Astrocyte of the hippocampus (primary cell): ENCODE measurements around the gene RPTOR.

Experiments used
- DNase-seq: peaks from one replicate; pipeline ENCODE4 v3.0.0; 2011; ENCODE audit warnings: low read depth, low spot score

Gene RPTOR

DNA sequence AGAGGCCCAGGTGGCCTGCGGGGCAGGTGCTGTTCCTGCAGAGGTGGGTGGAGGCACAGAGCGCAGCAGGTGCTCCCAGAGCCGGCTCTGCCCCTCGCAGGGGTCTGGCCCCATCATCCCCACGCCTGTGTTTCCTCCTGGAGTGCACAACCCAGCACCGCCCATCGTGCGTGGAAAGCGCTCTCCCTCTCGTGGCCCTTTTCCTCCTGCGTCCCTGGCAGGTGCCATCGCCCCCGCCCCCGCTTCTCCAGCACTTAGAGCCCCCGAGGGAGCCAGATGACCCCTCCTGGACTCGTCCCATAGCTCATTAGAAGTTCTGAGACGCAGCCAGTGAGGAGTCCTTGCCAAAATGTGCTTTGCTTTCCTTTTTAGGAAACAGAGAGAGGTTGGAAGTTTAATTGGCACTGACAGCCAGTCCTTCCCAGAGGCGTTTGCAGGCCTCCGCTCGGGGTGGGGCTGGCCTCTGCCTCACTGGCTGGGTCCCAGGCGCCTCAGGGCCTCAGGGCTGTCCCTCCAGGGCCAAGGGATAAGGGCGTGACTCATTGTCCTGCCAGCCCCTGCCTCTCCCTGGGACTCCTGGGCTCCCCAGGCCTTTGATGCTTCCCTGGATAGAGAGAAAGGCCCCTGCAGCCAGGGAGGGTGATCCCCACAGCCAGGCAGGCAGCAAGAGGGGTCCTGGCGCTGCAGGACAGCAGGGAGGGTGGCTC is 414.8 kb downstream of the RPTOR start:
- DNase-seq, result peak; percentile 93

DNA sequence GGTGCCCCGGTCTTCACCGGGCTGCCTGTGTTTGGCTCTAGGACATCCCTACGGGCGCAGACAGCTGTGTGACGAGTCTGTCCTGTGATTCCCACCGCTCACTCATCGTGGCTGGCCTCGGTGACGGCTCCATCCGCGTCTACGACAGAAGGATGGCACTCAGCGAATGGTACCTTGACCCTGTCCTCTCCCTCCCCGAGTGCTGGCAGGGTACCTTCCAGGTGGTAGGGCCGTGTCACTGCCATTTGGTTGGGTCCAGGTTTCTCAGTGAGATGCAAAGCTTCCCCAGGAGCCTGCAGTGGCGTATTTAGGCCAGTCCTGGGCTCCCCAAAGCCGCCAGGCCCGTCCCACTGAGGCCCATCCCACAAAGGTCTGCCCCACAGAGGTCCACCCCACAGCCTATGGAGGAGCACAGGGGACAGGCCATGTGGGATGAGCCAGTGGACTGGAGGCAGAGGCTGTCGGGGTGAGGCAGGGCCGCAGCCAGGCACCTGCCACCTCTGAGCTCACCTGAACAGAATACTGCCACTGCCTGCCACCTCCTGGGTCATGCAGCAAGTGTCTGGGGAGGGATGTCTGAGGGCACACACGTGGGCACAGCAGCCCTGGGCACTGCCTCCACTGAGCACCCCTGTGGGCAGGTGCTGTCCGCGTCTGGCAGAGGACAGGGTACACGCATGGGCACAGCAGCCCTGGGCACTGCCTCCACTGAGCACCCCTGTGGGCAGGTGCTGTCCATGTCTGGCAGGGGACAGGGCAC is 415.6 kb downstream of the RPTOR start:
- DNase-seq, result no peak

DNA sequence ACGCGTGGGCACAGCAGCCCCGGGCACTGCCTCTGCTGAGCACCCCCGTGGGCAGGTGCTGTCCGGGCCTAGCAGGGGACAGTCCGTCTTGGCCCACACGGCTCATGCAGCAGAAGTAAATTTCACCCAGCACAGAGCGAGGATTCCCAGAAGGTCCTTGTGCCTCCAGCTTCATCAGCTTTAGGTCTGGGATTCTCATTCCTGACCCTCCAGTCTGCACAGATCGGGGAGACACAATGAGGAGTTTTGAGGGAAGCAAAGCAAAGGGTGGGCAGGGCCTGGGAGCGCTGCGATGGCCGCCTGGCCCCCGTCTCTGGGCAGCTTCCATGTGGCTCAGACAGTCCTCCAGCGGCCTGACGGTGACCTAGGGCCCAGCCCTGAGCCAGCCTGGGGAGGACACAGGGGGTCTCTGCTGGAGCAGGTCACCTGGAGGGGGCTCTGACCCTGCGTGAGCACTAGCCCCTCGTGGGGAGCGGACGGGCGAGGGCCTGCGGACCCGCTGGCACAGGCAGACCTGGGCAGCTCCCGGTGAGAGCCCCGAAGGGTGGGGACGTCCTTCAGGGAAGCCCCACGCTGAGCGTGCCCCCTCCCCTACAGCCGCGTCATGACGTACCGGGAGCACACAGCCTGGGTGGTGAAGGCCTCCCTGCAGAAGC is 416.3 kb downstream of the RPTOR start:
- DNase-seq, result no peak

DNA sequence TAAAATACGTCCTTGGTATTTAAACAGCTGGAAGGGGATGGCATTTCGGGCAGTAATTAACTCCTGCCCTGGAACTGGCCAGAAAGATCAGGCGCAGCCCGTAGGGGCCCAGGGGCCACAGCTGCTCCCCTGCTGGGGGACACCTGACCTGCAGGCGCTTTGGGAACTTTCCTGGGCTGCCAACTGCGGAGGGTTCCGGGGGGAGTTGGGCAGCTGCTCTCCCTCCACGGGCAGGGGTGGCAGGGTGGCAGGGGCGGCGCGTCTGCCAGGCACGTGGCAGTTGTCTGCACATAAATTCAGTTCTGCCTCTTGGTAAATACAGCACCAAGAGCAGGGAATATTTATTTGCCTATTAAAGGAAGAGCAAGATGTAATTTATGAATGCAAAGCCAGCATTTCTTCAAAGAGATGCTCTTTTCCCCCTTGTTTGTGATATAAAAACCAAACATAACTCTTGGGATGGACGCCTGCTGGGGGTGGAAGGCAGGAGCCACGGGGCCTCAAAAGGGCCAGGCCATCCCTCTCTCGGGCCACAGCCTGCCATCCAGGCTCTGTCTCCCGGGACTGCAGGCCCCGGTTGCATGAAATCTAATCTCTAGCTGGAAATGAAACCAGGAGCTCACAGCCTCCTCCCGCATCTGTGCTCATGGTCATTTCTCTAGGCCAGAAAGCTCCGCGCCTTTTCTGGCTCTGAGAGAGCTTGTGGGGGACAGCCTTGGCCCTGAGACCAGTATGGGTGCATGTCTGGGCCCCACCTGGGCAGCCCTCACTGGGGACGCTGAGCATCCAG is 417.1 kb downstream of the RPTOR start:
- DNase-seq, result no peak

DNA sequence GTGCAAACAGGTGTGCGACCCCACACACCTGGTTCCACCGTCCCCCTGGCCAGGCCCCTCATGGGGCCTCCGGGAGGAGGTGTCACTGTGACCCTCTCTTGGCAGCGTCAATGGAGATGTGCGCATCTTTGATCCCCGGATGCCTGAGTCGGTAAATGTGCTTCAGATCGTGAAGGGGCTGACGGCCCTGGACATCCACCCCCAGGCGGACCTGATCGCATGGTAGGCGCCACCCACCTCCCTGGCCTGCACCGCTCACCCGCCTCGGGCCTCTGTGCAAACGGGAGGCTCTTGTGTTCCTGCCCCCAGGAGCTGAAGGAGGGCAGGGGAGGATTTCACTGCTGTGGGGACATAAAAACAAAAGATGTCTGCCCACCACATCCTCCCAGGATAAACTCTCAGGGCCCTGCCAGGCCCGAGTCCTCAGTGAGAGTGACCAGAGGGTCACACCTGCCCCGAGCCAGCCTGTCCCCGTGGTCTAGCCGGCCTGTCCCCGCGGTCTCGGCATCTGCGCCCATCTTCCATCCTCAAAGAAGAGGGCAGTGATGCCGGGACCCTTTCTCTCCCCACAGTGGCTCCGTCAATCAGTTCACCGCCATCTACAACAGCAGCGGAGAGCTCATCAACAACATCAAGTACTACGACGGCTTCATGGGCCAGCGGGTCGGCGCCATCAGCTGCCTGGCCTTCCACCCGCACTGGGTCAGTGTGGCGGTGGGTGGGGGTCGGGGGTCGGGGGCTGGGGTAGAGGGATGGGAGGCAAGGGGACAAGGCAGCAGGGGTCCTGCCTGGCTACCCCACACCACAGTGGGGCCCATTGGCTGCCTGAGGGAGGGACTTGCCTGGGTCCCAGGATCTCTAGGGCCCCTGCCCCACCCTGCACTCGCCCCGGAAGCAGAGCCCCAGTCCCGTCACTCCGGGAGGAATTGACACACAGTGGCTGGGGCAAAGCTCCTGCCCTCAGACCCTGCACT is 418.0 kb downstream of the RPTOR start:
- DNase-seq, result no peak

DNA sequence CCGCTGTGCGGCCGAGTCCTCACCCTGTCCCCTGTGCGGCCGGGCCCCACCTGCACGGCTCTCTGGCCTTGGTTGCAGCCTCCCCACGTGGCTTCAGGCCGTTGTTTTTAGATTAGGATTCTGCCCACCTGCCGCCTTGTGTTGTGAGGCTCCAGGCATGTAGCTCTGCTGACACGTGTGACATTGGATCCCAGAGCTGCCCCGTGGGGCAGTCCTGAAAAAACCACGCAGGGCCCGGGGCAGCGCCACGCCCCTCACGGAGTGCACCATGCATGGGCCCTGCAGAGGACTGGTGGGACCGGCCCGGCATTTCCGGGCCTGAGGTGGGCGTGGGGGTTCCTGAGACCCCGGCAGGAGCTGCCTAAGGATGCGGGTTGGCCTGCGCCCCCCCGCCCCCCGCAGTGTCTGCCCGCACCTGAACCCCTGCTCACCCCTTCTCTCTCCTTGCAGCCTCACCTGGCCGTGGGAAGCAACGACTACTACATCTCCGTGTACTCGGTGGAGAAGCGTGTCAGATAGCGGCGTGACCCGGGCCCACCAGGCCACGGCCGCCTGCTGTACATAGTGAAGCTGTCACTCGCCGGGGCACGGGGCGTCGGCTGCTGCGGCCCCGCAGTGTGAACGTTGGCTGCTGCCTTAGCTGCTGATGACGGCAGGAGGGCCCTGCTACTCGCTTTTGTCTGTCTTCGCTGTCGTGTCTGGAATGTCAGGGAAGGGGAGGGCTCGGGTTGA is 419.3 kb downstream of the RPTOR start:
- no peak for DNase-seq

DNA sequence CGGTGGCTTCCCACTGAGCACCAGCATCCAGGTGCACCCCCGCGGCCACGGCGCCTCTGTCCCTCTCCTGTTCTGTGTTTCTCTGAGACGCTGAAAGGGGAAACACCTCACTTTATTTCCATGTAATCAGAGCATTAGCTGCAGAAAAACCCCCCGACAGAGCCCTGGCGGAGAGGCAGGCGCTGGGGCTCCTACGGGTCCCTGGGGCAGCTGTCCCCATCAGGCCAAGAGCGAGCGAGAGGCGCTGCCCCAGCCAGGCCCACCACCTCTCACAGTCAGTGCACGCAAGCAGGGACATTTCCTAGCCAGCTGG is 419.9 kb downstream of the RPTOR start:
- no peak for DNase-seq

DNA sequence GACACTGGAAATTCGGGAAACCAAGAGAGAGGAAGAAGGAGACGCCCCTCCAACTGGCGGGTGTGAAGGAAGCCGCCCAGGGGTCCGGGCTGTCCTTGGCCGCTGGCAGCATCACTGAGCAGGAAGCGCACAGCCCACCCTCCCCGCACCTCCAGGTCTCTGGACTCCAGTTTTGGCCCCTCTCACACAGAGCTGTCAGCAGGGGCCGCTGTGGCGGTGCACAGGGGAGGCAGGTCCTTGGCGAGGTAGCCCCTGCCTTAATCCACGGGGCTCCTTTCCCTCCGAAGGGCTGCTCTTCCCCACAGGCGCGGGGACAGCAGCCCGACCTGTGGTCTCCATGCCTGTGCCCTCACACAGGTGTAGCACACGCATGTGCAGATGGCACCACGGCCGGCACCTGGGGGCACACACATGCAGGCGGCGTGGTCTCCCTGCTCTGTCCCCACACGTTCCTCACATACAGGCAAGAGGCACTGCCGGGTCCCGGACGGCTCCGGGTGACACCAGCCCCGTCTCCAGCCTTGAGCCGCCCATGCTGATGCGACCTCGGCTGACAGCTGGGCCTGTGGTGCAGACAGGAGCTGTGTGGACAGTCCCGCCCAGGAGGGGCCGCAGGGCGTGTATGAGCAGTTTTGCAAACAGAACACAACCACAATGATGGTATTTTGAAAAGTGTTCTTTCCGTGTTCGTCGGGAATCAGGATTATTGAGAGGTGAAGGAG is 420.4 kb downstream of the RPTOR start:
- DNase-seq, result no peak

DNA sequence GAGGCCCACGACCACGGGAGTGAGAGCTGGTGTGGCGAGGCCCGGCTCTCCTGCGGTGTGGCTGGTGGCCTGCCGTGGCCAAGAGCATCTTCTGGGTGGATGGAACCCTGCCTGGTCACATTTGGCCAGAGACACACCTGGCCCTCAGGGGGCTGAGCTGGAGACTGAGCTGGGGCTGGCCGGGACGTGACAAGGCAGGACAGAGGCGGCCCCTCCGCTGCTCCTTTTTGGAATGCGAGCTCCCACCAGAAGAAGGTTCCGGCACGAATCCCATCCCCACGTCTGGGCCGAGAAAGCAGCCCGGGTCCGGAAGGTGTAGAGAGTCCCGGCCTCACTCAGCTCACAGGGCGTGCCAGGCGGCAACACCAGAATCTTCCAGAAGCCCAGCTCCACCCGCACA is 421.0 kb downstream of the RPTOR start:
- no peak for DNase-seq

DNA sequence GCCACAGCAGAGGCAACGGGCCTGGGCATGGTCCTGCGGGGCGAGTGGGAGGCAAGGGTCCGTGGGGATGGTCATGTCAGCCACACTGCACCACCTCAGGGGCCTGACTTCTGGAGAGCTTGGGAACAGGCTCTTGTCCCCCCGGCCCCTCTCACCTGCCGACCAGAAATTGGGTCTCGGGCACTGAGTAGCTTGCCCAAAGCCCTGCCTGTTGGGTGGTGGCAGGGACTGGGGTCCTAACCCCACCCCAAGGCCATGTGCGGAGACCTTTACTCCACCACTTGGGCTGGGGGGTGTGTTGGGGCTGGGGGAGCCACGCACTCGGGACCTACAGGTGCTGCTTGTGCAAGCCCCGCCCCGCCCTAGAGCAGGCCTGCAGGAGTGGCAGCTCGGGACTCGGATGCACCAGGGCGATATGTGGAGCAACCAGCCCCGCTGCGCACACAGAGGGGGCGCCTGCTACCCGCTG is 422.8 kb downstream of the RPTOR start:
- no peak for DNase-seq

DNA sequence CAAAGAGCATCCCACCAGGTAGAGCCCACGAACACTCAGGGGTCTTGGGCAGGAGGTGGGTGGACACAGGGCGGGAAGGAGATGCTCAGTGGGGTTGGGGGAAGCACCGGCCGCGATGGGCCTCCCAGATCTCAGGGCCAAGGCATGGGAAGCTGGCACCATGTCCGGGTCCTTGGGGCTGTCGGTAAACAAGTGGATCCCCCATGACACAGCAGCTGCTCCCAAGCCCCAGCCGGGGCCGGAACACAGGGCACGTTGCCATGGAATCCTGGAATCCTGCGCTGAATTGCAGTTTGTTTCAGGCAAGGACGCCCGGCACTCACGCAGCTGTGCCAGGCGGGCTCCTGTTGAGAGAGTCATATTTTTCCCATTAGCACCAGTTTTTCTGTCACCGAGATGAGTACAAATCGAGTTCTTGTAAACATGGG is 424.0 kb downstream of the RPTOR start:
- DNase-seq, result peak; percentile 61

DNA sequence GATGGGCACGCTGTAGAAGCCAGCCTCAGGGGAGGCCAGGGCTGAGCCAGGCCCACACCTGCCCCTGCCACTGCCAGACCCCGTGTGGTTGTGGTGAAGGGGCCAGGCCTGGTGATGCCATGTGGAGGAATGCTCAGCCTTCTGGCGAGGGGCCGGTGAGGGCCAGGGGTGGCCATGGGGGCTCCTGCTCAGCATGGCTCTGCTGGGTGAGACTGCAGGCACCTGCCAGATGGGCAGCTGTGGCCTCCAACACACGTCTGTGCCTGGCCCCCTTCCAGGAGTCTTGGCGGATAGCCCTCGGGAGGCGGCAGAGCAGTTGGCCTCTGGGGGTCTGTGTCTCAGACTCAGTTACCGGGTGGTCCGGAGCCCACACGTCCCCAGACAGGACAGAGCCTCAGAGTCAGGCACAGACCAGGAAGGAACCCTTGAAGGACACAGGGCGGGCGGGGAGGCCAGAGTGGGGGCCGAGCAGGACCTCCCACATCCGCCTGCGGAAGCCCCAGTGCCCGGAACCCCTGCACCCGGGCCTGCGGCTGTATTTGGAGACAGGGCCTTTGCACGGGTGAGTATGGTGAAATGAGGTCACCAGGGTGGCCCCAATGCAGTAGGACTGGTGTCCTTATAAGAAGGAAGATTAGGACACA is 424.5 kb downstream of the RPTOR start:
- no peak for DNase-seq

DNA sequence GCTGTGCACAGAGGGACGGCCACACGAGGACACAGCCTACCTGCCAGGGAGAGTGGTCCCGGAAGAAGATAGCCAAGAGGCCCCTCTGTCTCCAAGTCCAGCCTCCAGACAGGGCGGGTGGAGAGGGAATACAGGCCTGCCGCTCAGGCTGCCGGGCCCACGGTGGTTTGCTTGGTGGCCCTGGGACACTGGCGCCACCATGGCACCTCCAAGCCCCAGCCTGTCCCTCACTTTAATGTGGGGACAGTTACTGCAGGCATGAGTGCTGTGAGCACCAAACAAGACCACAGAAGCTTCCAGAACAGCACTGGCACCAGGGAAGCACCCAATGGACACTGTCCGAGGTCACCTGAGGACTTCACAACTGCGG is 425.0 kb downstream of the RPTOR start:
- no peak for DNase-seq

DNA sequence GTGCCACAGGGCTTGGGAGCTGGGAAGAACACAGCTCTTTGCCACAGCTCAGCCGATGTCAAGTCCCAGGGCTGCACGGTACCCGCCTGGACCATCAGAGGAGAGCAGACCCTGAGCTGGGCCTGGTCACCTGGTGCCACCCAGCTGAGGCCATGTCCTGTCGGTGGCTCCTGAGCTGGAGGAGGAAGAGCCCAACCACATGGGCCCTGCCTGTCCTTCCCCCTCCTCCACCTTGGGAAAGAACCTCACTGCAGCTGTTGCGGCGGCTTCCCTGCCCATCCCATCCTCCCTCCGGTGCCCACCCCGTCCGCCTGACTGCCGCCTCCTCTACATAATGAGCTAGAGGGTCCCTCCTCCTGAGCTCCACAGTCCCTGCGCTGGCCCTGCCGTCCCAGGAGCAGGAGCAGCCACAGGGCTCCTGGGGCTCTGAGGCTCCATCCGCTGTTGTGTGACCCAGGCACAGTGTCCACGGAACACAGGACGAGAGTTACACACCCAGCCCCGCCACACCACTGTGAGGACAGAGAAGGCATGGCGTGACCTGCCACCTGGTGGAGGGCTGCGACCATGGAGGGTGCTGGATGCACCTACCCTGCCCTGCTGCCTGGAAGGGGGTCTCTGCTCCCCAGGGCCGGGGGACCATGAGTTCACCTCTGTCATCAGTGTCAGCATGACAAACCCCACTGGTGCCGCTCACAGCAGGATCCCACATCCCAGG is 425.6 kb downstream of the RPTOR start:
- peak; percentile 55 for DNase-seq

DNA sequence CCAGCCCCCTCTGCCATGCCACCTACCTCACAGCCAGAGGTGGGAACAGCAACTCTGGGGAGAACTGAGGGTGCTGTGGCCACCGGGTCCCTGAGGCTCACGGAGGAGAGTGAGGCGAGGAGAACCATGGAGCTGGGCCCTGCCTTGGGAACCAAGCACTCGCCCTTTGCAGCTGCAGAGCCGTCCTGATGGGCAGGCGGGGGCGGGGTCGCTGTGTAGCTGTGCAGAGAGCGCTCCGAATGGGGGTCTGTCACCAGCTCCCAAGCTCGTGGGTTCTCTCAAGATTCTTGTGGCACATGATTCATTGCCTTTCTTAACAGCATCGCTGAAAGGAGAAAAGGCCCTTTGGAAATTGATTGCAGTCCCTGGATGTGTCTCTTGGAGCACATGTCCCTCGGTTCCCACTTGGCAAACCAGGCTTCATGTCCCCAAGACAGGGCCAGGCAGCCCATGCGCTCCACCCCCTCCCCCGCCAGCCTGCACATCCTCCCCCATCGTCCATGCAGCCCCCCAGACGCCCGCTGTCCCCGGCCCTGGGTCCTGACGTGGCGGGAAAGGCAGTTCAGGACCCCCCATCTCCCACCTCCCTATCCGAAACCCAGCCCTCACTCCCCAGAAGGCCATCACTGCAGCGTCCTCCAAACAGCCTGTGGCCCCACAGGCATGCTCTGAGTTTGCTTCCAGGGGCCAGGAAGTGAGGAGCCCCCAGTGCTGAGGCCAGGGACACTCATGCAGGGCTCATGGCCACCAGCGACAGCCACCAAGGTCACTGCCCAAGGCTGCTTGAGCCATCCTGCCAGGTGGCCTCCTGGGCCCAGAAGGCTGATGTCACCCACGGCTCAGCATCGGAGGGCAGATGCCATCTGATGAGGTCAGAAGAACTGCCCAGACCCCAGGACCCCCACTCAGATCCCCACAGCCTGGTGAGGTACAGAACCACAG is 426.4 kb downstream of the RPTOR start:
- no peak for DNase-seq

DNA sequence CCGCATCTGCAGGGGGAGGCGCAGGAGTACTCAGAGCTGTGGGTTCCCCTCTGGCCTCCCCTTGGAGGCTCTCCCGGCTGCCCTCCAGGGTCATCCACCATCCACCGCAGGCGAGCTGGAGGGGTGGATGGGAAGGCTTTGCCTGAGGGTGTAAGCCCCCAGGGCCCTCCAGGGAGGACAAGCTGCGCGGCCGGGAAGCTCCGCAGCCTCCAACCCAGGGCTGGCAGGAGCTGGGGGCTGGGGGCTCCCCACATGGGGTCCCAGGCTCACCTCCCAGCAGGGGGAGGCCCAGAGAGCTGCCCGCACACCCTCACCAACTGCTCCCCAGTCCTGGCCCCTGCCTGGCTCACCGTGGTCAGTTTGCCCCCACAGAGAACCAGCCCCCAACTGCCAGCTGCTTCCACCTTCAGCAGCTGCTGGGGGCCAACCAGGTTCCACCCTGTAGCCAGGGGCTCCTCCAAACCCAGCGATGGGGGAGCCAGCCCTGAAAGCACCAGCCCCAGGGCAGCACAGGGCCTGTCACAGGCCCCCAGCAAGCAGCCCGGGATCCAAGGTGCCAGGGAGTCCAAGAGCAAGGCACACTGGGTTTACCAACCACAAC is 427.2 kb downstream of the RPTOR start:
- no peak for DNase-seq

DNA sequence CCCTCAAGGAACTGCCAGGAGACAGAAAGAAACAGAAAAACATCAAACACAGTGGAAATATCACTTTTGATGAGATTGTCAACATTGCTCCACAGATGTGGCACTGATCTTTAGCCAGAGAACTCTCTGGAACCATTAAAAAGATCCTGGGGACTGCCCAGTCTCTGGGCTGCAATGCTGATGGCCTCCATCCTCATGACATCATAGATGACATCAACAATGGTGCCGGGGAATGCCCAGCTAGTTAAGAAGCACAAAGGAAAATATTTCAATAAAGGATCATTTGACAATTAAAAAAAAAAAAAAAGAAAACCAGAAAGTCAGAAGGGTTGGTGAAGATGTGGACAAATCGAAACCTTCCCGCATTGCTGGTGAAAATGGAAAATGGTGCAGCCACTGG is 432.1 kb downstream of the RPTOR start:
- no peak for DNase-seq
